Lung (tissue), 12 donors: Measurements from ENCODE around the gene GALNT10. TPM values are rescaled to one million over a fixed set of nuclear protein-coding genes. Genes with fewer than 3 reads are reported as not detected.

Experiments used
- ATAC-seq: fragments of 200-7000 bp; cut with Tn5 transposase; one replicate; pipeline ENCODE4 v1.9.1; 2020; ENCODE audit warnings: moderate number of reproducible peaks; ENCODE audit not compliant: insufficient read depth, low FRiP score
- DNase-seq, 3 donors: peaks; one replicate each; pipeline ENCODE4 v3.0.0-alpha.2; 2013 to 2017
- H3K27ac ChIP-seq, 2 donors: one replicate each; pipeline ENCODE4 v1.5.1; 2013; ENCODE audit warnings: mild to moderate bottlenecking in 2 of 2, moderate library complexity in 2 of 2, control low read depth in 1 of 2, inconsistent platforms in 1 of 2, low read depth in 1 of 2, low read length in 1 of 2
- H3K27me3 ChIP-seq, 3 donors: one replicate each; pipeline ENCODE4 v1.5.1; 2013; ENCODE audit warnings: low read length in 2 of 3; ENCODE audit not compliant: control insufficient read depth in 3 of 3, insufficient read depth in 3 of 3
- H3K36me3 ChIP-seq, 4 donors: one replicate each; pipeline ENCODE4 v1.5.1; 2013; ENCODE audit warnings: low read length in 4 of 4, mild to moderate bottlenecking in 1 of 4, moderate library complexity in 1 of 4; ENCODE audit not compliant: control insufficient read depth in 4 of 4, insufficient read depth in 4 of 4
- H3K4me1 ChIP-seq, 5 donors: one replicate each; pipeline ENCODE4 v1.5.1; 2013; ENCODE audit warnings: low read length in 5 of 5, mild to moderate bottlenecking in 2 of 5, moderate library complexity in 1 of 5; ENCODE audit not compliant: control insufficient read depth in 5 of 5, insufficient read depth in 5 of 5
- H3K4me3 ChIP-seq: one replicate; pipeline ENCODE4 v1.5.1; 2013; ENCODE audit warnings: mild to moderate bottlenecking, control low read depth, moderate library complexity
- H3K9ac ChIP-seq, 2 donors: one replicate each; pipeline ENCODE4 v1.5.1; 2013; ENCODE audit warnings: low read length in 2 of 2, control low read depth in 1 of 2; ENCODE audit not compliant: insufficient read depth in 1 of 2
- H3K9me3 ChIP-seq, 4 donors: one replicate each; pipeline ENCODE4 v1.5.1; 2013; ENCODE audit warnings: low read length in 3 of 4, mild to moderate bottlenecking in 1 of 4, moderate library complexity in 1 of 4; ENCODE audit not compliant: control insufficient read depth in 4 of 4, insufficient read depth in 3 of 4
- CTCF ChIP-seq: IDR thresholded peaks from 2 replicates; pipeline ENCODE4 v1.5.1; 2012; ENCODE audit warnings: mild to moderate bottlenecking; ENCODE audit errors: control extremely low read depth, extremely low read depth
- WGBS, 2 donors: extraction: QIAGEN DNeasy Blood & Tissue Kit; methylation state at CpG; one replicate each; pipeline ENCODE4 v1.1.7; 2013; 5-methylcytosine and 5-hydroxymethylcytosine counted together
- polyA plus RNA-seq, 2 donors: library from polyadenylated mRNA; stranded (reverse); fragments of 200-250 nt; gene quantifications; one replicate each; pipeline ENCODE4 v1.2.1, GENCODE V29; 2013
- total RNA-seq, 2 donors: library from RNA; depleted of rRNA in 1 of 2; stranded (reverse); fragments of >200 nt in 1 of 2; gene quantifications; one replicate each; pipeline ENCODE4 v1.2.1, GENCODE V29; 2014 to 2021
- donor health status: control.
- donor health status: control.
- donor health status: Bipolar disorder and iron deficiency.
- donor health status: healthy.
- donor health status: DM: yes; HTN: yes; CAD: no.

GALNT10 gene
- total and polyA plus RNA-seq, 4 donors: 9.0 to 70.2 (median 22.0) TPM

GRCh38 chr5:154222414-154222813 is 31.9 kb downstream of the GALNT10 start:
- Histone ChIP-seq H3K9ac (no peak overlapping the region), H3K27ac (no peak overlapping the region), H3K27me3 (no peaks in the 10 kb centered on the region), H3K9me3 (peaks cover 0 to 6% (median 1%) of the 10 kb centered on the region in 4 donors), H3K36me3 (no peaks in the 10 kb centered on the region), H3K4me3 (no peak overlapping the region), H3K4me1 (peaks cover 0 to 10% (median 4%) of the 10 kb centered on the region in 5 donors)
- DNase-seq (no peak), ATAC-seq (no peak)
- no peak for TF ChIP-seq CTCF
- WGBS, 2 donors: 96 to 97% methylated on average over 2 of the region's 2 CpGs

DNA sequence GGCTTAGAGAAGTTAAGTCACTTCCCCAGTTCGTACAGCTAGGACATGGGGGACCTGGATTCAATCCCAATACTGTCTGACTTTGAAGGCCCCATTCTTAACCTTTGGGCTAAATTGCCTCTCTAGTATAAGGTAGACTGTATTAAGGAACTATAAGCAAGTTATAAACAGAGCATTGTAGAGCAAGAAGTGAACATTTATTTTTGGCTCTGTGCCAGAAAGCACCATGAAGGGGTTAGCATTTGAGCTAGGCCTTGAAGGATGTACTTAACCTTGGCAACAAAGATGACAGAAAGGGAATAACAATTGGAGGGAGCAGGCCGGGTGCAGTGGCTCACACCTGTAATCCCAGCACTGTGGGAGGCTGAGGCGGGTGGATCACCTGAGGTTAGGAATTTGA is 32.8 kb downstream of the GALNT10 start:
- Histone ChIP-seq H3K9ac (no peak overlapping the region), H3K4me1 (peaks cover 0 to 10% (median 4%) of the 10 kb centered on the region in 5 donors), H3K36me3 (no peaks in the 10 kb centered on the region), H3K4me3 (no peak overlapping the region), H3K9me3 (peaks cover 0 to 6% (median 1%) of the 10 kb centered on the region in 4 donors), H3K27me3 (no peaks in the 10 kb centered on the region), H3K27ac (no peak overlapping the region)
- ATAC-seq (no peak), DNase-seq (peak in 1 of 3 donors; percentile 11)
- 63 to 82% methylated on average over 3 of the region's 3 CpGs for WGBS, 2 donors
- no peak for TF ChIP-seq CTCF

GRCh38 chr5:154227090-154227489 is 36.6 kb downstream of the GALNT10 start:
- H3K9ac ChIP-seq: no peak overlapping the region
- DNase-seq (no peak), ATAC-seq (no peak)
- WGBS, 2 donors: 68 to 97% methylated on average over 2 of the region's 2 CpGs
- no peak for TF ChIP-seq CTCF
- peaks cover 0 to under 1% (median 0%) of the 10 kb centered on the region in 5 donors for H3K4me1 ChIP-seq
- H3K27me3 ChIP-seq: no peaks in the 10 kb centered on the region
- no peak overlapping the region for H3K4me3 ChIP-seq
- no peaks in the 10 kb centered on the region for H3K36me3 ChIP-seq
- H3K27ac ChIP-seq: no peak overlapping the region
- H3K9me3 ChIP-seq: peaks cover 0 to 6% (median 1%) of the 10 kb centered on the region in 4 donors

GRCh38 chr5:154228696-154229095 is 38.2 kb downstream of the GALNT10 start:
- WGBS, 2 donors: 81 to 84% methylated on average over 4 of the region's 4 CpGs
- DNase-seq: no peak
- no peak for TF ChIP-seq CTCF

More at GRCh38 chr5:154228696-154229095, 38.2 kb downstream of the GALNT10 start:
- no peak overlapping the region for H3K27ac ChIP-seq
- no peak overlapping the region for H3K4me3 ChIP-seq
- H3K9ac ChIP-seq: no peak overlapping the region
- no peaks in the 10 kb centered on the region for H3K4me1 ChIP-seq
- peaks cover 0 to 6% (median 2%) of the 10 kb centered on the region in 4 donors for H3K9me3 ChIP-seq
- H3K27me3 ChIP-seq: no peaks in the 10 kb centered on the region
- no peak for ATAC-seq
- no peaks in the 10 kb centered on the region for H3K36me3 ChIP-seq
